HG03378 (cell line): ENCODE data around the gene UBE2N.
"Not testable (repeated sequence)": the region's sequence is repeated elsewhere in the genome, so short reads cannot be mapped to it uniquely, and the experiment has no call there.

ENCODE experiments used
- ATAC-seq: cut with Tn5 transposase; IDR thresholded peaks from one replicate; pipeline ENCODE4 v1.9.1; 2021; ENCODE audit warnings: mild to moderate bottlenecking, moderate library complexity; ENCODE audit not compliant: unreplicated experiment

The UBE2N gene

DNA sequence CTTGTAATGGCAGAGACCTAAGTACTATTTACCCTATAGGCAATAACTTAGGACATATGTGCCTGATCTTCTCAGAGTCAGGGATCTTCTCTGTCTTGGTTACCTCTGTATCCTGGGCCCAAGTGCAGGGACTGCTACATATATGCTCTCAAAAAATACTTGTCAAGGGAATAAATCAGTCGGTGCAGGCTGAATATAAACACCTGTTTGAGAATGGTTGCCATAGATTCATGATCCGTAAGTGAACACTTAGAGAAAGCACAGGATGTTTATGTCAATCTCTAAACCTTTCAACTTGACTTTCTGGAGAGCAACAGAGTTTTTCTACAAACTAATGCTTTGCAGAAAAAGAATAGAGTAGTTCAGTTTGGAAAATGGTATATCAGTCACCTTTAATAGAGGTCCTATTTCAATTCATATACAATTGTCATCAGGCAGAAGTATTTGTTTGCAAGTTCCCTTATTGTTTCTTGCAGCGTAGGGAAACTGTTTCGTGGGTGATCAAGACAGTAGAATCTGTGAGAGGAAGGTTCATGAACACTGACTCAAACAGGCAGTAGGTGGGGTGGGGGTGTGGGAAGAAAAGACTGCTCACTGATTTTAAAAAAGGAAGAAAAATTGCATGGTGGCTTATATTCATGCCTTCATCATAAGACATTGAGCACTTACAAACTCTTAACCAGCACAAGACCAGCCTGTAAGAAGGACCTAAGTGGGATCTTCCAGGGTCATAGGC is 6.0 kb upstream of the UBE2N start:
- no peak for ATAC-seq

DNA sequence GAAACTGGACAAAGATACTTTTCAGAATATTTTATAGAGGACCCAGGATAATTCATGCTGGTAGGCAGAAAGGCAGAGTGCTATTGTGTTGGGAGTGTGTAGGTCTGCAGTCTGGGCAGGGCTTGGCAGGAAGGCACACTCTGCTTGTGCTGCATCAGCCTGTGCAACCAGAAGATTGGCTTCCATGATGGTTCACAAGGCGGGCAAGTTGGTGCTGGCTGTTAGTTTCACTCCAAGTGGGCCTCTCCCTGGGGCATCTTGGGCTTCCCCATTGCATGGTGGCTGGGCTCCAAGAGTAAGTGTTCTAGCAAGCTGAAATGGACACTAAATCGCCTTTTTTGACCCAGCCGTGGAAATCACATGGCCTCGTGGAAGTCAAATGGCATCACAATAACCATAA is 1.8 kb upstream of the UBE2N start:
- ATAC-seq: no peak

DNA sequence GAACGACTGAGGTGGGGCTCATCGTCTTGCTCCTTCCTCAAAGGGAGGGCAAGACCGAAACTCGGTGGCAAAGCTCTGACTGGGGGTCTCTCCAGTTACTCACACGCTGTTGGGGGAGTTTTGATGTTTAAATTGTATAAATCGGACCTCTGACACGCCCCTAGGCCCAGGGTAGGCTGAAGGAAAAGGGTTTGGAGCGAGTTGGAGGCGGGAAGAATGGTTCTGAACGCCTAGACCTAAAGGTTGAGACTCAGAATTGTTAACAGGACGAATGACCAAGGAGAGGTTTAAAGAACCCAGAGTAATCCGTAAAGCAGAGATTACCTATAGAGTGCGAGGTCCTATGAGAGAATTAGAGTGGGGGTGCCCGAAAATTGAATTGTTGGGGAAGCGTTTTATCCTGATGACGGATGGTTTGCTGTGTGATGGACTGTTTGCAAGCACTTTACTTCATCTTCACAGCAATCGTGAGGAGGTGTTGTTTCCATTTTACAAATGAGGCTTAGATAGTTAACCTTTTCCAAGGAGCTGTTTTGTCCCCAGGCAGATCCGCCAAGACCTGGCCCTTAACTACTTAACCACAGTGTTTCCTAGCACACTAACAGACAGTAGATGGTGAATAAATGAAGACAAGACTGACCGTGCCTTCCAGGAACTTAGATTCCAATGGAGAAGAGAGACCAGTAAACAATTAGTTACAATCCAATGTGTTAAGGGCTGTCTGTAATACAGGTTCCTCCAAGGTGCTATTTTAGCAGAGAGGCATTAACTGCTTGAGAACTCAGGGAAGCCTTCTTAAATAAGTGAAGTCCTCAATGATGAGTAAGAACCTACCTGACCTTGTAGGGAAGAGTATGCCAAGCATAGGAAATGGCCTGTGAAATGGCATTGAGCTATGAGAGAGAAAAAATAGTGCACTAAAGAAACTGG is 929 bp upstream of the UBE2N start:
- ATAC-seq: no peak

DNA sequence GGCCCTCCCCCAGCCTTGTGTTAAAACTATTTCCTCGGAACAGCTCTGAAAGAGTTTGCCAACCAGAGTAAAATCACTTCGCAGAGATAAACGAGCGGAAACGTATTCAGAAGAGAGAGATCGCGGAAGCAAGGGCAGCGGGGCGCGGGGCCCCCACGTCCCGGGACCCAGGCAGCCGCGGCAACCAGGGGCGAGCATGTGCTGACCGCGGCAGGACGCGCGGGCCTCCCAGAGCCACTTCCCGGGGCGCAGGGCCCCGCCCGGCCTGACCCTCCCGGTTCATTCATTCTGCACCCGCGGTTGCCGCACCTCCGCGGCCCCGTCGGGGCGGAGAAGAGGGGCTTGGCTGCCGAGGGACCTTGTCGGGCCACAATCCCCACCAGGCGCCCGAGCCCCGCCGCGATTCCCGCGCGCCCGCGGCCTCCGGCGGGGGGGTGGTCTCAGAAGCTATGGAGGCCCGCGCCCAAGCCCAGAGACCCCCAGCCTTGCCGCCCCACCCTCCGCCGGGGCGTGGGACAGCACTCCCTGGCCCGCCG is 598 bp downstream of the UBE2N start:
- ATAC-seq: no peak

DNA sequence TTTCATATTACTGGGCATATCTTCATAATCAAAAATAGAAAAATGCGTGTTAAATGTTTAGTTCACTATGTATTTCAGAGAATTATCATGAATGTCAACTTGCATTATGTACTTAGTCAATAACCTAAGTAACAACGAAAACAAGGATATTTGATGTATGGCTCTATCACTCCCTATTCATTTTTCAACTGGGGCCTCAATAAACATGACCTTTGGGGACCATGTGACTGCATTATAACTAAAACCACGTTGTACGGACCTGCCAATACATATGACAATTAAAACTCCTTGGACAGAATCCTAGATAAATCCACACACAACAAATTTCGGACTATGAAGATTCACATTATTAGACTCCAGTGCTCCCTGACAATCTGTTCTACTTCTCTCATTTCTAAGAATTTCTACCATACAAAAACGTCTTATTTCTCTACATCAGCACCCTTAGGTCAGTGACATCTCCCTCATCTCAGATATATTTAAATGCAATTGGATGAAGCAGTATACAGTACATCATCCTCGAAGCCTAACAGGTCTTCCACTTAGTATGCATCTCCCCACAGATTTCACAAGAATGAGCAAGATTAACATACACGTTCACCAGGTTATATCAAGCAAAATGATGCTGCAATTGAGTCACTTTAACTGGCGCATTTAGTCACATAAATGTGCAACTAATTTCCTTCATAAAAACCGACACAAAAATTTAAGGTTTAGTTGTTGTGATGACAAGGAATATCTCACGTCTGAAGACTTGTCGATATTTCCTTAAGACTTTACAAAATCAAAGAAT is 1.5 kb downstream of the UBE2N start:
- no peak for ATAC-seq

DNA sequence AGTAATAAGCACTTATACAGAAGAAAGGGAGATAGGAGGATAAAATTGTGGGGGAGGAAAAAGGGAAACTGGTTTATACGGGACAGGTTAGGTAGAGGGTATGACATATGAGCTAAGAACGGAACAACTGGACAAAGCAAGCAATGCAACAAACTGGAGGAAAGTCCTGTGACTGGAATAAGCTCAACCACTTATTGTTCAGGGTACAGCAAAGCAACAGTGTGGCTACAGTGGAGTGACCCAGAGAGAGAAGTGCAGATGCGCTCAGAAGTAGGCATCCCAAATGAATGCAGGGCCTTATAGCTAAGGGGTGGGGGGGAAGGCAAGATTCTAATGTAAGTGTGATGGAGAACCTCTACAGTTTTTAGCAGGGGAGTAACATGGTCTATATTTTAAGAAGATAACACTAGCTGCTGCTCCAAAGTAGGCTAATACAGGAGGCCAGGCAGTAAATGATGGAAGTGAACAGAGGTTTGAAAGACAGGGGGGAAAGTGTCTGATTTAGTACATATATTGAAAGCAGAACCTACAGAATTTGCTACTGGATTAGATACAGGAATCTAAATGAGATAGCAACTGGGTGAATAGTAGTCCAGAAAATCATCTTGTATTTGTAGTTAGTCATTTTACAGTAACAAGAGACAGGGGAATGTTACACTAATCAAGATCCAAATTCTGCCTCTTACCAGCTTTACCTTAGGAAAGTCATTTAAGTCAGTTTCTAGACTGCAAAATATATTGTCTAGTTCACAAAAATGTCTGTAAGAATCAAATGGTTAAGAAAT is 3.3 kb downstream of the UBE2N start:
- ATAC-seq: no peak

DNA sequence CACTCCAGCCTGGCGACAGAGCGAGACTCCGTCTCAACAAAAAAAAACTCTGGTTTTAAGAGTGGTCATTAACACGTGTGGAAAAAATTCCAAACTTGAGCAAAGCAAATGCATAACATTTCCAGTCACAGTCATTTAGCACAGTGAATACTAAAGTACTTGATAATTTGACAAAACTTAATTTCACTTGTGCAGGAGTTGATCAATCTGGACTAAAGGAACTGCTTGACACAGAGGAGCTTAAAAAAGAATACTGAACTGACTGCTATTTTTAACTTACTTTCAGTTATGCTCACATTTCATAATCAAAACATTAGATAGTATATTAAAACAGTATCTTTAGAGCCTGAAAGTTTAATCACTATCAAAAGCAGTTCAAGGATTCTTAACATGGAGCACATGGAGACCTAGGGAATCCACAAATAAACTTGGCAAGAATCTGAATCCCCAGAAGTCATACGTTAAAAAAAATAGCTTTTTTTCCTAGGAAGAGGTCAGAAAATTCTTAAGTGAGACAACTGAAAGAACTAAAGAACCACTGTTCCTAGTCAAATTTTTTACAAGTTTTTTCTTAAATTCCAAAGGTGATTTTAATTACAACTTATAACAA is 7.4 kb downstream of the UBE2N start:
- no peak for ATAC-seq

DNA sequence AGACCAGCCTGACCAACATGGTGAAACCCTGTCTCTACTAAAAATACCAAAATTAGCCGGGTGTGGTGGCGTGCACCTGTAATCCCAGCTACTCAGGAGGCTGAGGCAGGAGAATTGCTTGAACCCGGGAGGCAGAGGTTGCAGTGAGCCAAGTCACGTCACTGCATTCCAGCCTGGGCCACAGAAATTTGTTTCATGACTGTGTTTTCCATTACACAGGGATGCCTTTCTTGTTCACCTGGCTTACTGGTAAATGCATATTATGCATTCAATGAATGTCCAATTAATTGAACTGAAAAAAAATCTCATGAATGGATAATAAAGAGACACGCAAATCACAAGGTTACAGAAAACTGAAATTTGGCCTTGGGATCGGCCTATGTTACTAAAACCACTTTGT is 9.7 kb downstream of the UBE2N start:
- not testable (repeated sequence) for ATAC-seq

DNA sequence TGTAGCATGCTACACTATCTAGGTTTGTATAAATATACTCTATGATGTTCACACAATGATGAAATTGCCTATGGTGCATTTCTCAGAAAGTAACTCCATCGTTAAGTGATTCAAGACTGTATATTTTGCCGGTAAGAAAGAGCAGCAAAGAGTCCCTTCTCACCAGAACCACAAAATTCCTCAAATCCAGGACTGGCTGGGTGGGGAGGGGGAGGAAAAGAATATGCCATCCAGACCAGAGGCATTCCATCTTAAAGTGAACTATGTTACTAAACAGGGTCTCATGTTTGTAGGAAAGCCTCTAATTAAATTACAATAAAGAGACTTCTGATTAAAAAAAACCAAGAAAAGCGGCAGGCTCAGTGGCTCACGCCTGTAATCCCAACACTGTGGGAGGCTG is 11.5 kb downstream of the UBE2N start:
- ATAC-seq: no peak

DNA sequence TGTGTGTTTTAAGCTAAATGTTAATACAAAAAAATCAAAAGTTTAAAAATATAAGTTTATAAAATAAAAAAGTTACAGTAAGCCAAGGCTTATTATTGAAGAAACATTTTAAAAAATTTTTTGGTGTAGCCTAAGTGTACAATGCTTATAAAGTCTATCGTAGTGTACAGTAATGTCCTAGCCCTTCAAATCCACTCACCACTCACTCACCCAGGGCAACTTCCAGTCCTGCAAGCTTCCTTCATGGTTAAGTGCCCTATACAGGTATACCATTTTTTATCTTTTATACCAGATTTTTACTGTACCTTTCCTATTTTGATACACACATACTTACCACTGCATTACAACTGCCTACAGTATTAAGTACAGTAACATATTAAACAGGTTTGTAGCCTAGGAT is 11.9 kb downstream of the UBE2N start:
- ATAC-seq: no peak

DNA sequence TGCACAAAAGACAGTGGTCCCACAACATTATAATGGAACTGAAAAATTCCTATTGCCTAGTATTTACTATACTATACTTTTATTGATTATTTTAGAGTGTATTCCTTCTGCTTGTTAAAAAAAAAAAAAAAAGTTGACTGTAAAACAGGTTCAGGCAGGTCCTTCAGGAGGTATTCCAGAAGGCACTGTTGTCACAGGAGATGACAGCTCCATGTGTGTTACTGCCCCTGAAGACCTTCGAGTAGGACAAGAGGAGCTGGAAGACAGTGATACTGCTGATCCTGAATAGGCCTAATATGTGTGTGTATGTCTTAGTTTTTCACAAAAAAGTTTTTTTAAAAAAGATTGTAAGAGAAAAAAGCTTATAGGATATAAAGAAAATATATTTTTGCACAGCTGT is 12.3 kb downstream of the UBE2N start:
- no peak for ATAC-seq

DNA sequence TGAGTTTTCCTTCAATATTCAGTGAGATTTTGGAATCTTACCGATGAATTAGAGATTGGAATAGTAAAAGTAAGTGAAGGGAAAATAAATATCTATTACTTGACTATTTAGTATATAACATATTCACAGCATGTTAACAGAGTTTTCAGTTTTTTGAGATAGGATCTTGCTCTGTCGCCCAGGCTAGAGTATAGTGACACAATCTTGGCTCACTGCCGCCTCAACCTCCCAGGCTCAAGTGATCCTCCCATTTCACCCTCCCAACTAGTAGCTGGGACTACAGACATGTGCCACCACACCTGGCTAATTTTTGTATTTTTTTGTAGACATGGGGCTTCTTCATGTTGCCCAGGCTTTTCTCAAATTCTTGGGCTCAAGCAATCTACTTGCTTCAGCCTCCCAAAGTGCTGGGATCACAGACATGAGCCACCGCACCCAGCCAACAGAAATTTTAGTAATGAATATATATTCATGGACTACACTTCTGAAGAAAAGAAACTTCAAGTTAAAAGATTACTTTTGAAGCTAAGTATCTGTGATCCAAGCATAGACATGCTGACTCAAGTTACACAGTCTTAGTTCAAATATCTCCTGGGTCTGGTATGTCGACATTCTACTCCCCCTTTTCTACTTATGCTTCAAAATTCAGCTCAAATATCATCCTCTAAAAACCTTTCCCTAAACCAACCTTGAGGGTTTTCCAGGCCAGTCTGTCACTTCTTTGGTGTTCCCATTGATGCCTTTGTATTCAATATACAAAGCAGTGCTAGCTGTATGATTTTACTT is 13.8 kb downstream of the UBE2N start:
- ATAC-seq: no peak

DNA sequence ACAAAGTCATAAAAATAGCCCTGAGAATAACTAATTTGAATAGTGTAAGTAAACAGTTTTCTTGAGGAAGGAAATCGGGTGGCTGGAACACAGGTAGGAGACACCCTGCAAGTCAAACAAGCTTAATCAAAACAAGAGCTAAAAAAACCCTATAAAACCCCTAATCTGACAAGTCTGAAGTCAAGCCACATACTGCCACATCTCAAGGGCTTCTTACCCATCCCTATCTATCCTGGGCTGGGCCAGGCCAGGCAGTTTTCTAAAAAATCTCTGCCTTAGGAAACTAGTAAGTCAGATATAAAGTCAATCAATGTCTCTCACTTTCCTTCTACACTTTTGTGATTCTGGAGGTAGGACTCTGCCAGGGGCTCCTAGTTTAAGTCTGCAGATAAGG is 15.3 kb downstream of the UBE2N start:
- ATAC-seq: no peak

DNA sequence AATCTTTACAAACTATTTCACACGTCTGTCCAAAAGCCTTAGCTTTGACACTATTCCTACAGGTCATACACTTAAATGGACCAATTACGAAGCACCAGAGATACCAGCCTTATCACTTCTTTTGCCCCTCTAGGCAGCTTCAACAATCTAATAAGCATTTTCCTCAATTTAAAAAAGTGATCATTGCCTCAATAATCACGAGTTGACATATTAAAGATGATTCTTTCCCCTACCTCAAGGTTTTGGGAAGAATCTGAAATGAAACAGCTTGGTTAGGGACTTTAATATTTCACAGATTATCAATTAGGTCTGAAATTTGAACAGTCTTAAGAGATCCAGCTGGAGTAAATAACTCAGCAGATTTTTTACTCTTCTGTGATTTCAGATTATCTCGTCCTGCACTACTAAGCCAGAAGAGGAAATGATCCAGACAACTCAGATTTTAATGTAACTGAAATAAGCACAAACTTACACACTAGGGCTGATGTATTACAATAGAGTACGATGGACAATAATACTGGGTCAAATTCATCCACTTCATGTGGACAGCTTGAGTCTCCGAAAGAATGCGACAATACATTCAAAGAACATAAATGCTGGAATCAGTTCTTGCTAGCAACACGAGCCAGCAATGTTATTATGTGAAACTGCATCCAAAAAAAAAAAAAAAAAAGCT is 15.9 kb downstream of the UBE2N start:
- ATAC-seq: no peak

DNA sequence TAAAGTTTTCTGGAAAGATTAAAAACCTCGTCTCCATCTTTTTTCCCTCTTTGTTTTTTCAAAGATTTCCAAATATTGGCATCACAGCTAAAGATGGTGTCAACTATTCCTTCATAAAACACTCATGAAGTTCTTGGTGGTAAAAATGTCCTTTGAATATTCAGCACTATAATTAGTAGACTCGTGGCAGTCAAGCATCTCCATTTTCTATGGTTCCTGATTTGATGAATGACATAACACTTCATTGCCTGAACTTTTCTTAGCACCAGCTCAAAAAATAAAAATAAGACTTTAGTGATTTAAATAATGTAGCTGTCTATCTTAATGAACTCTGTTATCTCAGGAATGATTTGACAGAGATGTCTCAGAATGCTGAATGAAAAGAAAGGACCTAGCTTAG is 19.7 kb downstream of the UBE2N start:
- no peak for ATAC-seq

DNA sequence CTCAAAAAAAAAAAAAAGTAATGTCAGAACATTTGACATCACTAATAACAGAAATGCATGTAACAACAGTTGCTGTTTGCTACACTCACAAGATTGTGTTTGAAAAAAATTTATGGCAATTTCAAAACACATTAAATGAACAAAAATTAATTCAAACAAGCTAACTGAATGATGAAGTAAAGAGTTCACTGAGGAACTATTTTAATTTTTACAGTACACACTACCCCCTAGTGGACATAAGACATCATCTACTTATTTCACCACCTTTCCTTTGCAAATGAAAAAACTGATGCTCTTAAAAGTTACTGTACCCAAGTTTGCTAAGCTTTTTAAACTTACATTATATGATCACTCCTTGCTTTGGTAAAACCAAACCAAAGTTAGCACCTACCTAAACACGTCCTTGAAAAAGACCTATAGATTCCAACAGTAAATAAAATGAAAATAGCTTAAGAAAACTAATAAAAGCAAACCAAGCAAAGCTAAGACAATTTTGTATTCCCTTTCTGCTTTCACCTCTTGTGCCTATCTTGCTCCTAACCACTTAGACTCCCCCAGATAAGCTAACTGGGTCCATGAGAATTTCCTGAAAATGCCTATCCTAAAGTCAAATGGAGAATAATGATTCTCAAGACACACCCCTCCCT is 22.2 kb downstream of the UBE2N start:
- ATAC-seq: no peak

DNA sequence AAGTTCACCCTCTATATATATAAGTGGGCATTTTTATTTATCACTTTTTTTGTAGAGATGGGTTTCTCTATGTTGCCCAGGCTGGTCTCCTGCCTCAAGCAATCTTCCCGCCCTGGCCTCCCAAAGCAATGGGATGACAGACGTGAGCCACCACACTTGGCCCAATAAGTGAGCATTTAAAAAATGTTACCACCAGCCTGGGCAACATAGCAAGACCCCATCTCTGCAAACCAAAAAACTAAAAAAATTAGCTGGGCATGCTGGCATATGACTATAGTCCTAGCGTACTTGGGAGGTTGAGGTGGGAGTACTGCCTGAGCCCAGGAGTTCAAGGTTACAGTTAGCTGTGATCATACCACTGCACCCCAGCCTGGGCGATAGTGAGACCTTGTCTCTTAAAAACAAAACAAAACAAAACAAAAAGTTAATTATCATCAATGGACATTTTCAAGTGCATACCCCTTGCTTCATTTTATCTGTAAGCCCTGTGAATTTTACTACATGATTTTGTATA is 23.7 kb downstream of the UBE2N start:
- no peak for ATAC-seq
